ENCODE results near the gene SORCS2. TPM values are rescaled to one million over a fixed set of nuclear protein-coding genes. Genes with fewer than 3 reads are reported as not detected.

Gene SORCS2
- total RNA-seq, 4 donors from 2014 or later, result 0.07 to 1.2 (median 0.11) TPM

DNA sequence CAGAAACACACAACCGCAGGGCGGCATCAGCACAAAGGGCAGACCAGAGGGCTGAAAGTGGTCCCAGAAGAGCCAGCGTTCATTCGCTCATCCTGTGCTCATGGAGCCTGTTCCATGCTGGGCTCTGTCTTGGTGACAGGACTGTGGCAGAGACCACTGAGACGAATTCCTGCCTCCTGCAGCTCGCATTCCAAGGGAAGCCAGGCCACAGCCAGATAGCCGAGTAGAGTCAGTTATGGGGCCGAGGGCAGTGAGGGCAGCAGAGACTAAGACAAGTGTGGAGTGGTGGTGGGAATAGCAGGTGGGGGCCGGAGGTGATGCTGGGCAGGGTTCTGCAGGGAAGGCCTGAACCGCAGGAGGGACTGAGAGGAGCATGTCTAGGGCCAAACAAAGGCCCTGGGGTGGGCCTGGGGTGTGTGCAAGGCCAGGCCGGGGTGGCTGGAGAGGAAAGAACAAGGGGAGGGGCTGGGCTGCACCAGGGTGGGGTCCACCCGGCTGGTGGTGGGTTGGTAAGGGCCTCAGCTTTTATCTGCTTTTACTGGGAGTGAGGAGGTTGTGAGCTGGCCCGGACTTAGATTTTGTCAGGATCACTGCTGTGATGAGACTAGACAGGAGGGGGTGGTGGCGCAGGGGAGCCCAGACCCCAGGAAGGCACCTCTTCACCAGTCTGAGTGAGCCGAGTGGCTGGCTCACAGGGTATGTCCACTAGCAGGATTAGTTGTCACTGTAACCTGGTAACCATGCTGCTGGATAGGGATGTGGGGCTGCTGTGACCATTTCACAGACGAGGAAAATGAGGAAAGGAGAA lies 236.1 kb downstream of the SORCS2 start:
- no peak for DNase-seq
- H3K27me3 ChIP-seq, result no peaks in the 10 kb centered on the region
- ATAC-seq, result no peak

DNA sequence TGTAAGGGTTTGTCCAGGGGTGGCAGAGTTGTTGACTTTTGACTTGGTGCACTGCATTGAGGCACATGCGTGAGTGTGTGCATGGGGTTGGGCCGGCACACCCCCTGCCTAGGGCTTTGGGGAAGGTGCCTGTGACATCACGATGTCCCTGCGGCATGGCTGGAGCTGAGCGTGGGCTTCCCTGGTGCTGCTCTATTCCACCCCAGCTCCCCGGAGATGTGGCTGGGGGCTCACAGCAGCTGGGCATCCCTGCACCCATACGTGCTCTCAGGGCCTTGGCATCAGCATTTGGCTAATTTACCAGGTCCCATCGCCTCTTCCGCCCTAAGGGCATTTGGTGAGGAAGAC lies 236.7 kb downstream of the SORCS2 start:
- Histone ChIP-seq H3K27ac (no peak overlapping the region), H3K4me1 (no peaks in the 10 kb centered on the region), H3K9me3 (no peaks in the 10 kb centered on the region), H3K4me3 (no peak overlapping the region), H3K27me3 (no peaks in the 10 kb centered on the region), H3K36me3 (no peaks in the 10 kb centered on the region)
- no peak for TF ChIP-seq POLR2A (IDR thresholded peaks at IDR 0.05)
- TF ChIP-seq, protein P1, sequence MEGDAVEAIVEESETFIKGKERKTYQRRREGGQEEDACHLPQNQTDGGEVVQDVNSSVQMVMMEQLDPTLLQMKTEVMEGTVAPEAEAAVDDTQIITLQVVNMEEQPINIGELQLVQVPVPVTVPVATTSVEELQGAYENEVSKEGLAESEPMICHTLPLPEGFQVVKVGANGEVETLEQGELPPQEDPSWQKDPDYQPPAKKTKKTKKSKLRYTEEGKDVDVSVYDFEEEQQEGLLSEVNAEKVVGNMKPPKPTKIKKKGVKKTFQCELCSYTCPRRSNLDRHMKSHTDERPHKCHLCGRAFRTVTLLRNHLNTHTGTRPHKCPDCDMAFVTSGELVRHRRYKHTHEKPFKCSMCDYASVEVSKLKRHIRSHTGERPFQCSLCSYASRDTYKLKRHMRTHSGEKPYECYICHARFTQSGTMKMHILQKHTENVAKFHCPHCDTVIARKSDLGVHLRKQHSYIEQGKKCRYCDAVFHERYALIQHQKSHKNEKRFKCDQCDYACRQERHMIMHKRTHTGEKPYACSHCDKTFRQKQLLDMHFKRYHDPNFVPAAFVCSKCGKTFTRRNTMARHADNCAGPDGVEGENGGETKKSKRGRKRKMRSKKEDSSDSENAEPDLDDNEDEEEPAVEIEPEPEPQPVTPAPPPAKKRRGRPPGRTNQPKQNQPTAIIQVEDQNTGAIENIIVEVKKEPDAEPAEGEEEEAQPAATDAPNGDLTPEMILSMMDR (IDR thresholded peaks at IDR 0.05 in 4 of 5, conservative IDR thresholded peaks at IDR 0.05 in 1 of 5), result no peak
- ATAC-seq (no peak), DNase-seq (no peak)
- in situ Hi-C loops (cut with MboI; ENCODE audit: low sequenced_read_pairs in 4 of 4) (no loop called here), intact Hi-C loops (cut with DNase I; ENCODE audit: low total_unique reads) (no loop called here)

More for the DNA sequence above, 236.1 kb downstream of the SORCS2 start:
- no peaks in the 10 kb centered on the region for H3K4me1 ChIP-seq
- no peaks in the 10 kb centered on the region for H3K36me3 ChIP-seq
- no peak overlapping the region for H3K4me3 ChIP-seq
- TF ChIP-seq, protein P1 (IDR thresholded peaks at IDR 0.05 in 4 of 5, conservative IDR thresholded peaks at IDR 0.05 in 1 of 5), result no peak
- no peak for TF ChIP-seq POLR2A (IDR thresholded peaks at IDR 0.05)
- in situ Hi-C loops (cut with MboI; ENCODE audit: low sequenced_read_pairs in 4 of 4) (no loop called here), intact Hi-C loops (cut with DNase I; ENCODE audit: low total_unique reads) (no loop called here)
- no peaks in the 10 kb centered on the region for H3K9me3 ChIP-seq
- H3K27ac ChIP-seq, result no peak overlapping the region

- DNase-seq (no peak), ATAC-seq (no peak)
- Histone ChIP-seq H3K4me3 (no peak overlapping the region), H3K4me1 (no peaks in the 10 kb centered on the region), H3K9me3 (no peaks in the 10 kb centered on the region), H3K27me3 (no peaks in the 10 kb centered on the region), H3K36me3 (no peaks in the 10 kb centered on the region), H3K27ac (no peak overlapping the region)
- intact Hi-C loops (cut with DNase I; ENCODE audit: low total_unique reads), result no loop called here
- no peak for TF ChIP-seq POLR2A (IDR thresholded peaks at IDR 0.05)
- TF ChIP-seq, protein P1 (IDR thresholded peaks at IDR 0.05 in 4 of 5, conservative IDR thresholded peaks at IDR 0.05 in 1 of 5), result no peak
- in situ Hi-C loops (cut with MboI; ENCODE audit: low sequenced_read_pairs in 4 of 4), result no loop called here
Observed at GRCh38 chr4:7429601-7430078, 237.3 kb downstream of the SORCS2 start.

- no peak for DNase-seq
- intact Hi-C loops (cut with DNase I; ENCODE audit: low total_unique reads) (no loop called here), in situ Hi-C loops (cut with MboI; ENCODE audit: low sequenced_read_pairs in 4 of 4) (no loop called here)
- no peak for ATAC-seq
- TF ChIP-seq POLR2A (IDR thresholded peaks at IDR 0.05), result no peak
- TF ChIP-seq, protein P1 (IDR thresholded peaks at IDR 0.05 in 4 of 5, conservative IDR thresholded peaks at IDR 0.05 in 1 of 5), result no peak
- H3K9me3 ChIP-seq, result no peaks in the 10 kb centered on the region
- H3K4me1 ChIP-seq, result no peaks in the 10 kb centered on the region
- H3K27me3 ChIP-seq, result no peaks in the 10 kb centered on the region
- H3K27ac ChIP-seq, result no peak overlapping the region
- no peaks in the 10 kb centered on the region for H3K36me3 ChIP-seq
- no peak overlapping the region for H3K4me3 ChIP-seq
Observed at GRCh38 chr4:7430368-7430964, 238.1 kb downstream of the SORCS2 start.

Data from gastrocnemius medialis (tissue), 4 donors.